CD4-positive, alpha-beta T cell treated with Interleukin-15 for 4 hours (primary cell): ENCODE measurements around the gene ARVCF.
"Not testable (repeated sequence)": the region's sequence is repeated elsewhere in the genome, so short reads cannot be mapped to it uniquely, and the experiment has no call there.

Source experiments
- DNase-seq: peaks from one replicate; pipeline ENCODE4 v3.0.0-alpha.2; 2020; ENCODE audit warnings: low spot score

Gene ARVCF

GRCh38 chr22:19936513-19936912, 80.1 kb downstream of the ARVCF start:
- no peak for DNase-seq

- not testable (repeated sequence) for DNase-seq
Observed at GRCh38 chr22:19935123-19935718, 81.4 kb downstream of the ARVCF start.

GRCh38 chr22:19933341-19934241, 83.0 kb downstream of the ARVCF start:
- no peak for DNase-seq

GRCh38 chr22:19932367-19933206, 84.0 kb downstream of the ARVCF start:
- DNase-seq: no peak

- no peak for DNase-seq
Observed at GRCh38 chr22:19931514-19931913, 85.1 kb downstream of the ARVCF start.

- no peak for DNase-seq
Observed at GRCh38 chr22:19930551-19931486, 85.8 kb downstream of the ARVCF start.

- no peak for DNase-seq
Observed at GRCh38 chr22:19929586-19930550, 86.8 kb downstream of the ARVCF start.

GRCh38 chr22:19928207-19928606, 88.4 kb downstream of the ARVCF start:
- DNase-seq: no peak

GRCh38 chr22:19927696-19928095, 88.9 kb downstream of the ARVCF start:
- DNase-seq: no peak

- DNase-seq: not testable (repeated sequence)
Observed at GRCh38 chr22:19926028-19926427, 90.6 kb downstream of the ARVCF start.

- DNase-seq: no peak
Observed at GRCh38 chr22:19923914-19924513, 92.6 kb downstream of the ARVCF start.

GRCh38 chr22:19921544-19922081, 95.0 kb downstream of the ARVCF start:
- no peak for DNase-seq
